COLO668 (cell line): Measurements from ENCODE around the gene AHRR.
"Not testable (repeated sequence)": the region's sequence is repeated elsewhere in the genome, so short reads cannot be mapped to it uniquely, and the experiment has no call there.

Experiments
- DNase-seq: peaks from one replicate; lab custom pipeline; 2025; ENCODE audit not compliant: unreplicated experiment; lab: John Stamatoyannopoulos, UW

Gene AHRR

DNA sequence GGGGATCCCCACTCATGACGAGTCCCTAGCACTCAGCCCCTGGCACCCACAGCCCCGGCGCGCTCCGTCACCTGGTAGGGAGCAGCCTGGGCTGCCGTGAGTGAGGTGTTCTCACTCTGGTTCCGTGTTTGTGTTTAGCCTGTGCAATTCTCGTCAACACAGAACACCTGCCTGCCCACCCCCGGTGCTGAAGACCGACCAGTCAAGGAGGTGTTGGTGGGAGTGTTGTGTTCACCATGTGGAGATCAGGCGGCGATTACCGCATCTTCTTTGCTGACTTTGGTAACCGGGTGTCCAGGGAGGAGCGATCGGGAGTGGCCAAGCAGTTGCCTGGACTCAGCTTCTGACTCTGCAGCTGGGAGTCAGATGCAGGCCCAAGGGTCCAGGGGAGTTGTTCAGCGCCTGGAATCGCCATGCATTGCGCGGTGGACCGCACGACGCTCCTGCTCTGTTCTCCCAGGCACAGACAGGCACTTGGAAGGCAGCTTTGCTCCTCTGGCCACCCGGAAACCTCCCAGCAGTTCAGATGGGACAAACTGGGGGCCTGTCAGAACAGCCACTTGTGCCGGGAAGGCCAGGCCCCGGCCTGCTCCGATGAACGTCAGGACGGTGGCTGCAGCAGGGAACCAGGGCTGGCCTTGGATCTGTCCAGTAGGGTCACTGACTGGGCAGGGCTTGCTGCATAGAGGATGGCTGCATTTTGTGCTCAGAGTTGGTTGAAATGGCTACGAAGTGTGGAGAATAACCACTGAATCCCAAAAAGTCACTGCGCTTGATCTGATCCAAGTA, 149.6 kb downstream of the AHRR start:
- peak; percentile 50 for DNase-seq

DNA sequence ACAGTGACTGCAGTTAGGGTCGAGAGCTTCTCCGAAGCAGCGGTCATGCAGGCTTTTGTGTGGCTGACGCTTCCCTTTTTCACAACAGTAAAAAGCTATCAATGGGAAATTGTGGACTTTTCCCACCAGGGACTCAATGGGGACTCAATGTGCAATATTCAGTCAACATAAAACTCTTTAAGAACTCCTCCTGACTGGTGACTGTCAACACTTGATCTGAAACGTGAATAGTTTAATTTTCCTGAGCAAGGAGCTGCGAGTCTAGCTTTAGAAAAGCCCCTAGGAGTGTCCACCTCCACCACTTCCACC, 150.2 kb downstream of the AHRR start:
- no peak for DNase-seq

DNA sequence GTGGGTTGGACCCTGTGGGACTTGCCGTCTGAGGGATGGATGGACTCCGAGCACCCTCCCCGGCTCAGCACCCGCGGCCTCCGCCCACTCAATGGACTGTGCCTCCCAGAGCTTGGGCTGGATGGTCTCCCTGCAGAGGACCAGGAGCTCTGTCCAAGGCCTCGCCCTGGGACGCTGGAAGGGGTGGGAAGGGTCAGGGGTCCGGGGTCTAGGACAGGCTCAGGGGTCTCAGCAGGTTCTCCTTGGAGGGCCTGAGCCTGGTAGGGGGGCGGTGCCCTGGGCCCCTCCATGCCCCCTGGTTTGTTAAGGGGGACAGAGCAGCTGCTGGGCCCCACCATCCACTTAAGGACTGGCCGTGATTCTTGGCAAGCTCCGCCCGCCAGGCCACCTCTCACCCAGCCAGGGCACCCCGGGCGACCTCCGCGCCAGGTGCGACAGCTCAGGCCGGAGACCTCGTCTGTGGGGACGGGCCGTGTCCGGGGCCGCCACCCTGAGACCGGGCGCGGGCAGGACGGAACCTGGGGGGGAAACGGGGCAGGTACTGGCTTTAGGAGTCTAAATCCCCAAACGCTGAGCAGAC, 150.7 kb downstream of the AHRR start:
- DNase-seq, result peak; percentile 73

DNA sequence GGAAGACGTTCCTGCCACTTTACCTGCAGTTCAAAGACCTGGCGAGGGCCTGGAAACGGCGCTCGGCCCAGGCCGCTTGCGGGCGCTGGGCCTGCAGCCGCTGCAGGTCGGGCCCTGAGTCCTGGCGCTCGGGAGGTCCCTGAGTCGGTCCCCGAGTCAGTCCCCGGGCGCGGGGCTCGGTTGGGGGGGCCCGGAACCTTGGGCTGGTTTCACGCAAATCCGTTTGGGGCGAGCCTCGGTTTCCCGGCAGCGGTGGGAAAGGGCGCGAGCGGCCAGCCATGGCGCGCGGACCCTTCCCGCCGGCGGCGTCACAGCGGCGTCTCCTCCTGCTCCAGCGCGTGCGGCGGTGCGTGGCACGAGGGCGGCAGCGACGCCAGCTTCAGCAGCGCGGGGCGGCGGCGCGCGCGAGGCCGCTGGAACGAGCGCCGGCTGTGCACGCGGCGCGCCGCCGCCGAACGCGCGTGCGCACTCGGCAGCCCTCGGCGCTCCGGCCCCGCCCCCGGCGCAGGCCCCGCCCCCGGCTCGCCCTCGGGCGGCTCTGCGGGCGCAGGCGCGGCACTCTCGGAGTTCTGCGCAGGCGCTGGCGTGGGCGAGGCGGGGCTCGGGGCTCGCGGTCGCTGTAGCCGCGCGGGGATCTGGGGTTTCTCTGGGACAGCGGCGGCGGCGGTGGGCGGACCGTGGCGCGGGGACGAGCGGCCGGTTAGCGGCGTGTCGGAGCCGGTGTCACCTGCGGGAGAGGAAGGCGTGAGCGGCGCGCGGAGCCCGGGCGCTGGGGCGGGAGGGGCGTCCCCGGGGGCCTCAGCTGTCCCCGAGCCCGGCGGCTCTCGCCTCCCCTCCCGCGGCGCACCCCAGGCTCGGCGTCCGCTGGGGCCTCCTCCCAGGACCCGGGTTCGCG, 151.4 kb downstream of the AHRR start:
- DNase-seq, result peak; percentile 97

DNA sequence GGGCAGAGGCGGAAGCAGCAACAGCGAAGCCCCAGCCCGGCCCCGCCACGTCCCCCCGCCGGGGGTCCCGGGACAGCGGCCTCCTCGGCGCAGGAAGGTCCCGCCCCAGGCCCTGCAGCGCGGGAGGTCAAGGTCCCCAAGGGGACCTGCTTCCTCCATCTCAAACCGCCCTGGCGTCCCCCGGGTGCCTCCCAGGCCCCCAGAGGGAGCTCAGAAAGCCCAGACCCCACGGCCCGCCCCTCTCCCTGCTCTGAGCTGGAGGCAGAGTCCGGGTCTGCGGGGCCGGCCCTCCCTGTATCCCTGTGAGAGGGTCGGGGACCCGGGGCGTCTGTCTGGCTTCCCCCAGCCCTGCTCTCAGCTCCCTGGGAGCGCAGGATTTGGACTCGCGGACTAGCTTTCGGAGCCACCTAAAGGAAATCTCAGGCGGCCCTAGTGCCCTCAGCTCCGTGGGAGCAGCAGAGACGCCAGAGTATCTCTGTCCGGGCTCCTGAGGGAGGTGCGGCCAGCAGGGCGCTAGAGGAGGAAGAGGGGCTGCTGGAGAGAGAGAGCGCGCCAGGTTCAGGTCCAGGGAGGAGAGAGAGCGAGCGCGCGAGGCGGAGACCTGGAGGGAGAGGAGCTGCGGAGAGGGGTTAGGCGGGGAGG, 152.2 kb downstream of the AHRR start:
- peak; percentile 47 for DNase-seq

DNA sequence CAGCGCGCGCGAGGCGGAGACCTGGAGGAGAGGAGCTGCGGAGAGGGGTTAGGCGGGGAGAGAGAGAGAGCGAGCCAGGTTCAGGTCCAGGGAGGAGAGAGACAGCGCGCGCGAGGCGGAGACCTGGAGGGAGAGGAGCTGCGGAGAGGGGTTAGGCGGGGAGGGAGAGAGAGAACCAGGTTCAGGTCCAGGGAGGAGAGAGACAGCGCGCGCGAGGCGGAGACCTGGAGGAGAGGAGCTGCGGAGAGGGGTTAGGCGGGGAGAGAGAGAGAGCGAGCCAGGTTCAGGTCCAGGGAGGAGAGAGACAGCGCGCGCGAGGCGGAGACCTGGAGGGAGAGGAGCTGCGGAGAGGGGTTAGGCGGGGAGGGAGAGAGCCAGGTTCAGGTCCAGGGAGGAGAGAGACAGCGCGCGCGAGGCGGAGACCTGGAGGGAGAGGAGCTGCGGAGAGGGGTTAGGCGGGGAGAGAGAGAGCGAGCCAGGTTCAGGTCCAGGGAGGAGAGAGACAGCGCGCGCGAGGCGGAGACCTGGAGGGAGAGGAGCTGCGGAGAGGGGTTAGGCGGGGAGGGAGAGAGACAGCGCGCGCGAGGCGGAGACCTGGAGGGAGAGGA, 152.8 kb downstream of the AHRR start:
- not testable (repeated sequence) for DNase-seq

DNA sequence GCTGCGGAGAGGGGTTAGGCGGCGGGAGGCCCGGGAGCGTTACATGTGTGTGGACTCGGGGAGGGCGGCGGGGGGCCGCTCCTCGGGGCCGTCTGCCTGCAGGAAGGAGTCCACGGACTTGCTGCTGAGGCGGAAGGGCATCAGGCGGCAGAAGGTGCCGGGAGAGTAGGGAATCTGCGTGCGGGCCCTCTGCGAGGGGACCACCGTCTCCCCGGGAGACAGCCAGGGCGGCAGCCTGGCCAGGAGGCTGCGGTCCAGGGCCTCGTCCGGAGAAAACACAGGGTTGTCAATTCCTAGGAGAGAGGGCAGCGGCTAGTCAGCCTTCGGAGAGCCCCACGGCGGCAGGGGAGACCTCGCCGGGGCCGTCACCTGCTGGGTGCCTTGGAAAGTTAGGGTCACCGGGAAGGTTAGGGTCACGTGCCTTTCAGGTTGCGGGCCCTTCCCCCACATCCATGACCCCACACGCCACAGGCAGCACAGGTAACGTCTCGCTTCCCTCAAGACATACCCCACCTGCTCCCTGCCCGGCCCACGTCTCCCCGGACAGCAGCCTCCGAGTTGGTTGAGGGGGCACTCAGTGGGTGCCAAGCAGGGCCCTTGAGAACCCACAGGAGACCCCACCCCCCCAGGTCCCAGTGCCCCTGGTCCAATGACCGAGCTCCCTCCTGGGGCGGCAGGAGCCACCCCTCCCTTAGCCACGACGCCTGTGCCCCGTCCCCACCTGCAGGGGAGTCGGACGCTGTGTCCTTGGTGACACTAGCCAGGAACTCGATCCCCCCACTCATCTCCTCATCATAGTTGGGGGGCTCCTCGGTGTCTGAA, 153.5 kb downstream of the AHRR start:
- DNase-seq, result no peak

DNA sequence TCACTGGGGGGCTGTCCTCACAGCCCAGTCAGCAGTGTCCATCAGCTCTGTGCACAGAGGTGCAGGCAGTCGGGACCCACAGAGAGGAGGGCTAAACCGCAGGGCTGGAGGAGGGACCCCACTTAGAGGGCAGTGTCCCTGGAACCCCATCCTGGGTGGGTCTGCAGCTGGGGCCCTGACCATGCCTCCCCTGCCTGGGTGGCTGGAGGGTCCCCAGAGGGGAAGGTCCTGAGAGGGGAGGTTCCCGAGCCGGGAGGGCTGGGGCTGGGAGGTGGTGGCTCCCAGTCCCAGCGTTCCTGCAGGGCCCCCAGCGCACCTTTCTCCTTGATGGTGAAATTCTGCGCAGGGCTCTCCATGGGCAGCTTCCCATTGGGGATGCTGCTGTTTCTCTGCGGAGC, 154.2 kb downstream of the AHRR start:
- no peak for DNase-seq

DNA sequence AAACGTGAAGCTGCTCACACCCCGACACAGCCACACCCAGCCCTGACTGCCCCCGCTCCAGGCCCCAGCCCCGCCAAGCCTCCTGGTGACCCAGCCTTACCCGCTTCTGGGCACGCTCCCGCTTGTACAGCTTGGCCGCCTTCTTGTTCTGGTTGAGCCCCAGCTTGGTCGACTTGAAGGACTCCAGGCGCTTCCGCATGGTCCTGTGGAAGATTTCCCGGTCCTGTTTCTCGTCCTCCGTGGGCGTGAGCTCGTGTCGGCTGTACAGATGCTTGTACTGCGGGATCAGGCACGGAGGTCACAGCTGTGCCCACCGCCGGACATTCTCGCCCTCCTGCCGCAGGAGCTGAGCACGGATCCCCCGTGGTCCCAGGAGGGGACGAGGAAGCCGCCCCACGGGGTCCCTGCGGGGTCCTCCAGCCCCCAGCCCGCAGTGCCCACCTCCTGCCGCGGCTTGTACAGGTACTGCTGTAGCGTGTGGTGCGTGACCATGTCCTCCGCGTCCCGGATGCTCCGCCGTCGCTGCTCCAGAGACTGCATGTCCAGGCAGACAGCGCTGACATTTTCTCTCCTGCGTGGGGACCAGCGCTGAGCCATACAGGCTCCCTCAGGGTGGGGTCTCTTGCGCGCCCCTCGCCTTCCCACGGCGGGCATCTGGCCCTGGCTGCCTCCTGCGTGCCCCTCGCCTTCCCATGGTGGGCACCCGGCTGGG, 154.7 kb downstream of the AHRR start:
- no peak for DNase-seq

DNA sequence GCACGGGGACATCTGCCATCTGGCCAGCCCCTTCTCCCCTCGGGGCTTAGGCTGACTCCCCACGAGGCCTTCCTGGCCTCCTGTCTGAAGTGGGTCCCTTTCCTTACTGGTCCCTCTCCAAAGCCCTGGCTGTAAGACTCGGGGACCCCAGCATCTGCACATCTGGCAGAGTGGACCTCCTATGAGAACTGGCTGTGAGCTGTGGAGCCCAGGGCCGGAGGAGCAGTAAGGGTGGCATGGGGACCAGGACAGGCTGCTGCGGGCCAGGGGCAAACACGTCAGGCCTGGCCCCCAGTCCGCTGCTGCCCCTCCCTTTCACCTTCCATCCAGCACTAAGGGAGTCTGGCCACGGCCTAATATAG, 155.3 kb downstream of the AHRR start:
- no peak for DNase-seq

DNA sequence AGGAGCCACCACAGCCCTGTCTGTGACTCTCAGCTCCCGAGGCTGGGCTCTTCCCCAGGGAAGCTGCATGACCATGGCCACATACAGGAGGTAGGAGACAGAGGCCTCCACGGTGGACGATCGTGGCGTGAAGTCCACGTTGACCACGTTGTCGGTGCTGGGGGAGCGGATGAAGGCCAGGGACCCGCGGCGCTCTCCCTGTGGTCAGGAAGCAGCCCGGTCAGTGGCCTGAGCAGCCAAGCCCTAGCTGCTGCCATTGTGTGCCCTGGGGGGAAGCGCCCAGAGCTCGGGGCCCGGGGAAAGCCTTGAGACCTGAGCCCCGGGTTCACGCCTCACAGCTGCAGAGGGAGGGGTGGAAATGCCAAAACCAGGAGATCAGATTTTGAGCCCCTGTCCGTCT, 155.7 kb downstream of the AHRR start:
- DNase-seq, result no peak

DNA sequence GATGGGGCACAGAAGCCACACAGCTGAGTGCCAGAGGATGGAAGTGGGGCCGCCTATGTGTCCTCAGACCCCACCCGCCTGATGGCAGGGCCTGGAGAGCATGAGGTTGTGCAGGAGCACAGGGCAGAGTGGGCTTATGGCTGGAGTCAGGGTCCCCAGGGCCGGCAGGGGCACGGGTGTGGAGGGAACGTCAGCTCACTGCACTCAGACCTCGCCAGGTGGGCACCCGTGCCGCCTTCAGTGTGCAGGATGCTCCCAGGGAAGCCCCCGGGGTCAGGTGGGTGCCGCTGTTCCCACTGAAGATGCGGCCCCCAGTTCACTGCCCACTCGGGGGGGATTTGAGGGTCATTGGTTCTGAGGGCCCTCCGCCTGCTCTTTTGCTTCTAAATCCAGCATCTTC, 156.4 kb downstream of the AHRR start:
- no peak for DNase-seq

DNA sequence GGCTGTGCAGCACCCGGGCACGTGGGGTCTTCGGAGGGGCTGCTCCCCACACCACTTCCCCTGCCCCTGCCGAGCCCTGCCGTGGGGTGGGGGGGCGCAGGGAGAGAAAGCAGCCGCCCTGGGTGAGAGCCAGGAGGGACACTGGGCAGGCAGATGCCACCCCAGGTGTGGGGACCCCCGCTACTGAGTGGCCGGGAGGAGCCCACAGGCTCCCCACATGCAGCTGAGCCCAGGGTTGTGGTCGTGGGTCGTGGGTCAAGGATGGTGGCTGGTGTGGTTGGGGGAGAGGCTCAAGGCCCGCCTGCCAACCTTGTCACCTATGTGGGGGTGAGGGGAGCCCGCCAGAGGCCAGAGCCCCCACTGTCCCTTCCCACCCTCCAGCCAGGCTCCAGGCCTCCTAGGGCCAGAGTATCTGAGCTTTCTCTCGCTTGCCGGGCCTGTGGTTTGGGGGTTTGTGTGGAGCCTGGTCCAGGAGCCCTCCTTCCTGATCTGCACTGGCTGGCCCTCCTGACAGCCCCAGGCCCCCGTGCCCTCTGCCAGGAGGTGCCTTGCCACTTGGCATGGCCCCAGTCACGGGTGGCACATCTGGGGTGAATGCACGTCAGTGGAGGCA, 157.0 kb downstream of the AHRR start:
- no peak for DNase-seq

DNA sequence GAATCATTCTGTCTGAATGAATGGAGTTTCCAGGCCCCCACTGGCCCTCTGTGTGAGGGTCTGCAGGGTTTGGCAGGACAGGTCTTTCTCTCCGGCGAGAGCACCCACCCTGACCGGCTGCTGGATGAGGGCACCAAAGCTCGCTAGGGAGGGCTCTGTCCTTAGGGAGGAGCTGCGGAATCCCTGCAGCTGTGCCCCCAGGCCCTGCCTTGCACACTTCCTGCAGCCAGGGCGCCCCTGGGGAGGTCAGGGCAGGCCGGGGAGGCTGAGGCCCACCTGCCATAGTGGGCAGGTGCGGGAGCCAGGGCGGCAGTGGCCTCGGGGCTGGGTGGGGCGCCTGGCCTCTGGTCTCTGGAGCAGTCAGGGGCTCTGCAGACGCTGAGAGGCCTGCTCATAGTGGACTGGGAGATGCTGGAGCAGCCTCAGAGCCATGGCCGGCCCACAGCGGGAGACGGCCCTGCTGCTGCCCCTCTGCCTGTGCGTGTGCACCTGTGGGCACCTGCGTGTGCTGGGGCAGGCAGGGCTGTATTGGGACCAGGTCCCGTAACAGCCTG, 157.5 kb downstream of the AHRR start:
- peak; percentile 28 for DNase-seq

DNA sequence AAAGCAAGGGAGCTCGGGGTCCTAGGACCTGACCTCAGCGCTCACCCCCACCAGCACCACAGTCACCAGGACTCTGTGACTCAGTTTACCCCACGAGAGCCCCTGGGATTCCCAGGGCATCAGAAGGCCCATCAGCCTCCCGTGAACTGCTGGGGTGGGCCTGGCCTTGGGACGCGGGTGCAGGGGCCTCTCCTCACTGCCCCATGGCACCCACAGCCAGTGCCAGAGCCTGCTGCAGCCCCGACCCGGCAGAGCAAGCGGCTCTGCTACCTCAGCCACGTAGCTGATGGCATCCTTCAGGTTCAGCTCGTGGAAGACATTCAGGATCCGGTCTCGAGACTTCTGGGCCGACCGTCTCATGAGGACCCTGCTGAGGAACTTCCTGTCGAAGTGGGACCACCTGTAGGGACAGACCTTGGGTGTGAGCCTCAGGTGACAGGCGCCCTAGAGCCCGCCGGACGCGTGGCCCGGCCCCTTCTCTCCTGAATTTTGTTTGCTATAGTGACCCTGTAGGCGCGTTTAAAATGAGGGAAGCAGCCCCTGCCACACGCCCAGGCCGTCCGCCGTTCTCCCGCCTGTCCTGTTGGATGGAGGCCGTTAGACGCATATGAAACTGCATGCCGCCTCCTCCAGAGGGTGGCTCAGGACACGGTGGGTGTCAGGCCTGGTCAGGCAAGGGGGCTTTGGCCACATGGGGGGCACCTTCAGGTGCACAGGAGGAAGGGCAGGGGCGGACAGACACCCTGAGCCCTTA, 158.2 kb downstream of the AHRR start:
- DNase-seq, result no peak

DNA sequence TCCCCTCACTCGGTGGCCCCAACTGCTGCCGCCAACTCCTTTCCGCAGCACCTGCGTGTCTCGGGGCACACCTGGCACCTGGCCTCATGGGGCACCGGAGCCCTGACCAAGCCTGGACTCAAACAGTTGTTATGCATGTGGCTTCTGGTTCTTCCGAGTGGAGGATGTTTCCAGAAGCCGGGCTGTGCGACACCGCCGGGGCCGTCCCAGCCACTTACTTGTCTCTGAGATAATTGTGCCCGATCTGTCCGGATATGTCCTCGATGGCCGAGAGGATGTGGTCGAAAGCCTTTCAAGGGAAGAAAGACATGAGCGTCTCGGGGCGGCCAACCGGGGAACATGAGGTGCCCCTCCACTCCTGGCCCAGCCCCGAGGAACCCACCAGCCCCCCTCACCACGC, 159.8 kb downstream of the AHRR start:
- peak; percentile 57 for DNase-seq

DNA sequence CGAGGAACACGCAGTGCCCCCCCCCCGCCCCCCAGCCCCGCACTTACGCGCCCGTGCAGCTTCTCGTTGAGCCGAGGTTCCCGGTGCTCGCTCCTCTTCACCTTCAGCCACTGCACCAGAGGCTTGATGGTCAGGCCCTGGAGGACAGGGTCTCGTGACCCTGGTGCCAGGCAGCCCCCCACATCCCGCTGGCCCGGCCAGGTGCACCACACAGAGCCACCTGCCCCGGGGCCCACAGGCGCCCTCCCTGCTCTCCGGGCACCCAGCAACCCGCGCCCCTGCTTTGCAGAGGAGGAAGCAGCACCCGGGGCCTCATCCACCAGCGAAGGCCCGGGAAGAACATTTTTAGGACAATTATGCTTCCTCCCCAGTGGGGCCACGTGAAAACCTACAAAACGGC, 160.5 kb downstream of the AHRR start:
- no peak for DNase-seq

DNA sequence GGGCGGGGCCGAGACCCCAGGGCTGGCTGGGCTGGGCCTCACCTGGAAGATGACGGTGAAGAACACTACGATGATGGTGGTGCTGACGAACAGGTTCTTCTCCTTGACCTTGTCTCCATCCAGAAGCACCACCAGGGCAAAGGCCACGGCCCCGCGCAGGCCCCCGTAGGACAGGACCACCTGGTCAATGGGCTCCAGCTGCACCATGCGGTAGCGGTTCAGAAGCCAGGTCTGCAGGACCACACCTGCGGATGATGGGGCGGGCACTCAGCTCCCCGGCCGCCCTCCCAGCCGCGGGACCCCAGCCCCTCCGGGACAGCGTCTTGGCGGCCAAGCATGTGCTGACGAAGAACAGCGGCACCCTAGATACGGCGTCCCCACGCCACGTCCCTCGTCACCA, 161.0 kb downstream of the AHRR start:
- no peak for DNase-seq
